Effector memory CD8-positive, alpha-beta T cell (primary cell): ENCODE results near the gene FAM163A.

Experiments
- ATAC-seq: fragments of 150-1000 bp; cut with Tn5 transposase; replicated peaks from 2 replicates; pipeline ENCODE4 v1.10.0; 2021; ENCODE audit warnings: mild to moderate bottlenecking, moderate library complexity
- DNase-seq, 3 experiments: peaks; one replicate each; pipeline ENCODE4 v3.0.0; 2021
- H3K27ac Mint-ChIP-seq, 2 donors: one replicate each; pipeline ENCODE4 v1.8.0; 2022; ENCODE audit warnings: mild to moderate bottlenecking in 2 of 2, mixed read lengths in 2 of 2, moderate library complexity in 2 of 2
- H3K27me3 Mint-ChIP-seq, 2 donors: one replicate each; pipeline ENCODE4 v1.8.0; 2022; ENCODE audit warnings: mixed read lengths in 2 of 2
- H3K36me3 Mint-ChIP-seq: one replicate; pipeline ENCODE4 v1.8.0; 2022; ENCODE audit warnings: mild to moderate bottlenecking, moderate library complexity, mixed read lengths; ENCODE audit not compliant: insufficient read depth
- H3K4me1 Mint-ChIP-seq, 2 donors: one replicate each; pipeline ENCODE4 v1.8.0; 2022; ENCODE audit warnings: low read depth in 2 of 2, mixed read lengths in 2 of 2
- H3K4me3 Mint-ChIP-seq, 2 donors: one replicate each; pipeline ENCODE4 v1.8.0; 2022; ENCODE audit warnings: mild to moderate bottlenecking in 2 of 2, mixed read lengths in 2 of 2, moderate library complexity in 2 of 2
- H3K9me3 Mint-ChIP-seq, 2 donors: one replicate each; pipeline ENCODE4 v1.8.0; 2022; ENCODE audit warnings: mixed read lengths in 2 of 2

FAM163A gene

GRCh38 chr1:179761846-179762640 is 19.0 kb downstream of the FAM163A start:
- Mint-ChIP-seq H3K9me3 (no peaks in the 10 kb centered on the region), H3K27ac (no peak overlapping the region), H3K27me3 (peaks cover 8 to 21% of the 10 kb centered on the region in 2 donors), H3K36me3 (no peaks in the 10 kb centered on the region), H3K4me1 (no peaks in the 10 kb centered on the region), H3K4me3 (no peak overlapping the region)
- DNase-seq (no peak), ATAC-seq (no peak)

DNA sequence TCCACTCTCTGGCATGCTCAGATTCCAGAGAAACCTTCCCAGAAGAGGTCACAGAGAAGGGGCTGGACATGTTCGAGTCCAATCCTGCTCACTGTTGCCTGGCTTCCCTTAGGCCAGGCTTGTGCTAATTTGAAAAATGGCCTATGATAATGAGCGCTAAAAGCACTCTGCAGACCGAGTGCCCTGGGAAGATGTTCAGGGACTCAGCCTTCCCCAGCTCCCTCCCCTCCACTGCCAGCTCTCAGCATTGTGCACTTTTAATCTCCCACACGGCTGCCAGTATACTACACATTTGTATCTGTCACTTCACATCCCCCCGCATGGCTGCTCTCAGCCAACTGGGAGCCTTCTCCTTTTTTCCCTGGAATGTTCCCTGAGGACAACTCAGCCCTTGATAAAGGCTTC is 24.1 kb downstream of the FAM163A start:
- ATAC-seq, result no peak
- Mint-ChIP-seq H3K27me3 (peaks cover 37% of the 10 kb centered on the region in 2 donors), H3K9me3 (peaks cover 0 to 2% of the 10 kb centered on the region in 2 donors), H3K4me1 (no peaks in the 10 kb centered on the region), H3K4me3 (no peak overlapping the region), H3K27ac (no peak overlapping the region), H3K36me3 (no peaks in the 10 kb centered on the region)
- DNase-seq, result no peak

GRCh38 chr1:179767996-179768395 is 24.9 kb downstream of the FAM163A start:
- Mint-ChIP-seq H3K9me3 (peaks cover 0 to 4% of the 10 kb centered on the region in 2 donors), H3K36me3 (no peaks in the 10 kb centered on the region)

GRCh38 chr1:179770887-179771502 is 27.9 kb downstream of the FAM163A start:
- Mint-ChIP-seq H3K9me3 (peaks cover 0 to 4% of the 10 kb centered on the region in 2 donors), H3K27ac (no peak overlapping the region), H3K36me3 (no peaks in the 10 kb centered on the region), H3K4me3 (no peak overlapping the region), H3K27me3 (peaks cover 31 to 53% of the 10 kb centered on the region in 2 donors), H3K4me1 (no peaks in the 10 kb centered on the region)
- ATAC-seq (no peak), DNase-seq (no peak)

More at GRCh38 chr1:179767996-179768395, 24.9 kb downstream of the FAM163A start:
- ATAC-seq (no peak), DNase-seq (no peak)
- Mint-ChIP-seq H3K27me3 (peaks cover 40 to 43% of the 10 kb centered on the region in 2 donors), H3K4me1 (no peaks in the 10 kb centered on the region), H3K4me3 (no peak overlapping the region), H3K27ac (no peak overlapping the region)

DNA sequence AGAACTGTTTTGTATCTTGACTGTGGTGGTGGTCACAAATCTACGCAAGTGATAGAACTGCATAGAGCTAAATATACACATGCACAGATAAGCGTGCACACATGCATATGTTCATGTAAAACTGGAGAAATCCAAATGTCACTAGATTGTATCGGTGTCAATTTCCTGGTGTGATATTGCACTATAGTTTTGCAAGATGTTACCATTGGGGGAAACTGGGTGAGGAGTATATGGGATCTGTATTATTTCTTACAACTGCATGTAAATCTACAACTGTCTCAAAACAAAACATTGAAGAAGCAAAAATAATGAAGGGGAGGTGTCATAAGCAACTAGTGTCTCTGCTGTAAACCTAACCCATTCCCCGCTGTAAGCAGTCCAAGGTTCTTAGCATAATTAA is 30.2 kb downstream of the FAM163A start:
- Mint-ChIP-seq H3K9me3 (peaks cover 0 to 3% of the 10 kb centered on the region in 2 donors), H3K27ac (no peak overlapping the region), H3K4me3 (no peak overlapping the region), H3K36me3 (no peaks in the 10 kb centered on the region), H3K27me3 (peaks cover 28 to 57% of the 10 kb centered on the region in 2 donors), H3K4me1 (no peaks in the 10 kb centered on the region)
- ATAC-seq, result no peak
- no peak for DNase-seq

DNA sequence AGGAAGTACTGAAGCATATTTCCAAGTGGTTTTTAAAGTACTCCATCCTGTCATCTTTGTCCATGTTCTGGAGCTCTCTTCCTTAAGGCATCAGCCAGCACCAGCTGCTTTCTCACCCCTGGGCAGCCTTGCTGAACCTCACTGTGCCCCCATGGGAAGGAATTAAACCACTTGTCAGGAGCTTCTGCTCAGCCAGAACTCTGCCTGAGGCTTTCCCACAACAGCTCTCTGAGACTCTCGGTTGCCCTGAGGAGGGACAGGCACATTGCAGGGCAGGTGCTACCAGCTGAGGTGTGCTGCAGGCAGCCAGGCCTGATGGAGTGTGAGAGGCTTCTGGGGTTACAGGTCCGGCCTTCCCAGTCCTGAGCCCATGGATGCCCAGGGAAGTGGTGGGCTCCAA is 30.9 kb downstream of the FAM163A start:
- Mint-ChIP-seq H3K27ac (no peak overlapping the region), H3K36me3 (no peaks in the 10 kb centered on the region), H3K4me3 (no peak overlapping the region), H3K27me3 (peaks cover 29 to 65% of the 10 kb centered on the region in 2 donors), H3K9me3 (peaks cover 0 to 2% of the 10 kb centered on the region in 2 donors), H3K4me1 (no peaks in the 10 kb centered on the region)
- ATAC-seq, result no peak
- no peak for DNase-seq

DNA sequence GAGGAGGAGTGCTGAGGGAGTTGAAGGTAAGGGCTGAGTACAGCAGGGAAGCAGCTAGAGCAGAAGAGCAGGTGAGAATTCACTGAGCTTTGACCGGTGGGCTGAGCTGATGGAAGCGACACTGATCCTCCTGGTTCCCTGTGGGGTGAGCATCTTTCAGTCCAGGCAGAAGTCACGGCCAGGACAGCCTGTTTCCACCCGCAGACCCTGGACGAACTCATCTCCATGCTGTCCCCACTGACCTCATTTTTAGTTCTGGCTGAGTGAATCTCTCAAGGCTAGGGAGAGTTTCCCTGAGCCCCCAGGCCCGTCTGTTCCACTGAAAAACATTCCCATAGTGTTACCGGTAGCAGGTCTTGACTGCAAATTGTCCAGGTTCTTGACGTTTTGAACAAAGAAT is 31.5 kb downstream of the FAM163A start:
- Mint-ChIP-seq H3K27ac (no peak overlapping the region), H3K27me3 (peaks cover 29 to 67% of the 10 kb centered on the region in 2 donors), H3K36me3 (no peaks in the 10 kb centered on the region), H3K4me1 (no peaks in the 10 kb centered on the region), H3K4me3 (no peak overlapping the region), H3K9me3 (peaks cover 0 to 2% of the 10 kb centered on the region in 2 donors)
- ATAC-seq, result no peak
- DNase-seq, result no peak

DNA sequence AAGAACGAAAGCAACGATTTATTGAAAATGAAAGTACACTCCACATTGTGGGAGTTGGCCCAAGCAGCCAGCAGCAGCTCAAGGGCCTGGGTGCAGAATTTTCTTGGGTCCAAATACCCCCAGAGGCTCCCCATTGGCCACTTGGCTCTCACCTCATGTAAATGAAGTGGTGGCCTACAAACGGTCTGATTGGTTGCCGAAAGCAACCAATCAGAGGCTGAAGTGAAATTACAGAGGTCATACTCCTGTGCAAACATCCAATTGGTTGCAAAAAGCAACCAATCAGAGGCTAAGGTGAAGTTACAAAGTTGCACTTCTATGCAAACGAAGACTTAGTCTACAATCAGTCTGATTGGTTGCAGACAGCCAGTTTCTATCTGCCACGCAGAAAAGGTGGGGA is 31.9 kb downstream of the FAM163A start:
- Mint-ChIP-seq H3K27ac (no peak overlapping the region), H3K9me3 (peaks cover 0 to 2% of the 10 kb centered on the region in 2 donors), H3K27me3 (peaks cover 27 to 65% of the 10 kb centered on the region in 2 donors), H3K36me3 (no peaks in the 10 kb centered on the region), H3K4me3 (no peak overlapping the region), H3K4me1 (no peaks in the 10 kb centered on the region)
- ATAC-seq (no peak), DNase-seq (no peak)

GRCh38 chr1:179776831-179777230 is 33.7 kb downstream of the FAM163A start:
- H3K27me3 Mint-ChIP-seq, result peaks cover 16 to 55% of the 10 kb centered on the region in 2 donors
- DNase-seq (no peak), ATAC-seq (no peak)
- no peaks in the 10 kb centered on the region for H3K4me1 Mint-ChIP-seq
- H3K27ac Mint-ChIP-seq, result no peak overlapping the region
- H3K4me3 Mint-ChIP-seq, result no peak overlapping the region
- no peaks in the 10 kb centered on the region for H3K36me3 Mint-ChIP-seq
- H3K9me3 Mint-ChIP-seq, result peaks cover 0 to 2% of the 10 kb centered on the region in 2 donors

DNA sequence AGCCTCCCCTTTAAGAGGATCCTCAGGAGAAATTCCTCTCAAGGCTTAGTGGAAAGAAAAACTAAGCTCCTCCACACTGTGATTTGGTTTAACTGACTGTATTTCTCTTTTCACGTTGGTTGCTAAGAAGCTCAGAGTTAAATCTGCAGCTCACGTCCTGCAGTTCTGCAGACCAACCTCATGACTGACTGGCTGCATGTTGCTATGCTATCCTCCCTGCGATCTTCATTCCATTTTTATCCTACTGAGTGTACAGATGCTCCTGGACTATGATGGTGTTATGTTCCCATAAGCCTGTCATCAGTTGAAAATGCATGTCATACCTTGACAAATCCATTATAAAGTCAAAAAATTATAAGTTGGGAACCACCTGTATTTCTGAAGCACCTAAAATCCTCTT is 34.6 kb downstream of the FAM163A start:
- Mint-ChIP-seq H3K4me1 (no peaks in the 10 kb centered on the region), H3K36me3 (no peaks in the 10 kb centered on the region), H3K27ac (no peak overlapping the region), H3K4me3 (no peak overlapping the region), H3K27me3 (peaks cover 16 to 54% of the 10 kb centered on the region in 2 donors), H3K9me3 (no peaks in the 10 kb centered on the region)
- ATAC-seq, result no peak
- no peak for DNase-seq

GRCh38 chr1:179779645-179780272 is 36.7 kb downstream of the FAM163A start:
- Mint-ChIP-seq H3K27ac (no peak overlapping the region), H3K4me1 (no peaks in the 10 kb centered on the region), H3K9me3 (no peaks in the 10 kb centered on the region), H3K36me3 (no peaks in the 10 kb centered on the region), H3K4me3 (no peak overlapping the region), H3K27me3 (peaks cover 16 to 51% of the 10 kb centered on the region in 2 donors)
- no peak for ATAC-seq
- DNase-seq, result no peak

GRCh38 chr1:179781962-179782361 is 38.9 kb downstream of the FAM163A start:
- Mint-ChIP-seq H3K36me3 (no peaks in the 10 kb centered on the region), H3K4me1 (no peaks in the 10 kb centered on the region), H3K4me3 (no peak overlapping the region), H3K27me3 (peaks cover 16 to 67% of the 10 kb centered on the region in 2 donors), H3K27ac (no peak overlapping the region), H3K9me3 (no peaks in the 10 kb centered on the region)
- DNase-seq (no peak), ATAC-seq (no peak)

- Mint-ChIP-seq H3K27ac (no peak overlapping the region), H3K9me3 (no peaks in the 10 kb centered on the region), H3K4me1 (no peaks in the 10 kb centered on the region), H3K27me3 (peaks cover 29 to 70% of the 10 kb centered on the region in 2 donors), H3K36me3 (no peaks in the 10 kb centered on the region), H3K4me3 (no peak overlapping the region)
- DNase-seq, result no peak
- ATAC-seq, result no peak
Measured at GRCh38 chr1:179785031-179785431, 41.9 kb downstream of the FAM163A start.

- H3K27me3 Mint-ChIP-seq, result peaks cover 29 to 76% of the 10 kb centered on the region in 2 donors
- no peak for ATAC-seq
- H3K9me3 Mint-ChIP-seq, result no peaks in the 10 kb centered on the region
- H3K4me1 Mint-ChIP-seq, result no peaks in the 10 kb centered on the region
- H3K4me3 Mint-ChIP-seq, result no peak overlapping the region
- DNase-seq, result no peak
- no peak overlapping the region for H3K27ac Mint-ChIP-seq
- H3K36me3 Mint-ChIP-seq, result no peaks in the 10 kb centered on the region
Measured at GRCh38 chr1:179785728-179786127, 42.6 kb downstream of the FAM163A start.
